Liver (tissue), 9 donors: ENCODE data around the gene PSD. TPM values are rescaled to one million over a fixed set of nuclear protein-coding genes. Genes with fewer than 3 reads are reported as not detected.

Experiments used
- DNase-seq: peaks from one replicate; pipeline ENCODE4 v3.0.0-alpha.2; 2017; ENCODE audit warnings: low spot score
- H3K27ac ChIP-seq, 2 donors: one replicate each; pipeline ENCODE4 v1.7.0; 2013; ENCODE audit warnings: inconsistent platforms in 2 of 2, low read length in 2 of 2, control low read depth in 1 of 2, low read depth in 1 of 2, mild to moderate bottlenecking in 1 of 2
- H3K27me3 ChIP-seq, 4 donors: one replicate each; pipeline versions ENCODE4 v1.6.1 to v1.7.0; 2013; ENCODE audit warnings: low read length in 3 of 4, inconsistent platforms in 1 of 4, mild to moderate bottlenecking in 1 of 4, moderate library complexity in 1 of 4; ENCODE audit not compliant: control insufficient read depth in 4 of 4, insufficient read depth in 4 of 4
- H3K36me3 ChIP-seq, 4 donors: one replicate each; pipeline versions ENCODE4 v1.6.1 to v1.7.0; 2013; ENCODE audit warnings: low read length in 3 of 4, mild to moderate bottlenecking in 3 of 4, low read depth in 1 of 4, moderate library complexity in 1 of 4; ENCODE audit not compliant: control insufficient read depth in 4 of 4, insufficient read depth in 3 of 4
- H3K4me1 ChIP-seq, 4 donors: one replicate each; pipeline versions ENCODE4 v1.6.1 to v1.7.0; 2013; ENCODE audit warnings: low read length in 3 of 4, mild to moderate bottlenecking in 3 of 4, moderate library complexity in 1 of 4; ENCODE audit not compliant: control insufficient read depth in 4 of 4, insufficient read depth in 4 of 4
- H3K4me3 ChIP-seq, 3 donors: one replicate each; pipeline versions ENCODE4 v1.6.1 to v1.7.0; 2013; ENCODE audit warnings: low read length in 3 of 3, control low read depth in 1 of 3, low read depth in 1 of 3, mild to moderate bottlenecking in 1 of 3
- H3K9ac ChIP-seq, 2 donors: one replicate each; pipeline ENCODE4 v1.7.0; 2013; ENCODE audit warnings: low read length in 2 of 2, mild to moderate bottlenecking in 2 of 2, moderate library complexity in 2 of 2, control low read depth in 1 of 2, low read depth in 1 of 2
- H3K9me3 ChIP-seq, 4 donors: one replicate each; pipeline versions ENCODE4 v1.6.1 to v1.7.0; 2013; ENCODE audit warnings: low read length in 3 of 4; ENCODE audit not compliant: control insufficient read depth in 4 of 4
- FOXA1 ChIP-seq: IDR thresholded peaks from 2 replicates; pipeline ENCODE4 v1.6.1; 2016; ENCODE audit warnings: antibody characterized with exemption
- FOXA2 ChIP-seq: IDR thresholded peaks from 2 replicates; pipeline ENCODE4 v1.6.1; 2016; ENCODE audit warnings: antibody characterized with exemption
- GABPA ChIP-seq, 2 donors: IDR thresholded peaks in 1 of 2; conservative IDR thresholded peaks in 1 of 2; 2 replicates each; pipeline ENCODE4 v1.6.1; 2016; ENCODE audit warnings: antibody characterized with exemption in 2 of 2, mild to moderate bottlenecking in 1 of 2, moderate library complexity in 1 of 2
- HNF4A ChIP-seq, 2 donors: conservative IDR thresholded peaks; 2 replicates each; pipeline ENCODE4 v1.6.1; 2016; ENCODE audit warnings: antibody characterized with exemption in 2 of 2, mild to moderate bottlenecking in 2 of 2
- HNF4G ChIP-seq: IDR thresholded peaks from 2 replicates; pipeline ENCODE4 v1.6.1; 2016; ENCODE audit warnings: antibody characterized with exemption
- JUND ChIP-seq, 2 donors: IDR thresholded peaks; 2 replicates each; pipeline ENCODE4 v1.6.1; 2016; ENCODE audit warnings: antibody characterized with exemption in 2 of 2
- NR2F2 ChIP-seq: IDR thresholded peaks from 2 replicates; pipeline ENCODE4 v1.6.1; 2016; ENCODE audit warnings: antibody characterized with exemption
- RXRA ChIP-seq, 2 donors: IDR thresholded peaks; 2 replicates each; pipeline ENCODE4 v1.6.1; 2017 to 2018; ENCODE audit warnings: antibody characterized with exemption in 2 of 2, mild to moderate bottlenecking in 1 of 2
- SP1 ChIP-seq: IDR thresholded peaks from 2 replicates; pipeline ENCODE4 v1.6.1; 2018; ENCODE audit warnings: antibody characterized with exemption, mild to moderate bottlenecking
- TAF1 ChIP-seq: conservative IDR thresholded peaks from 2 replicates; pipeline ENCODE4 v1.6.1; 2016; ENCODE audit warnings: antibody characterized with exemption, mild to moderate bottlenecking
- YY1 ChIP-seq: IDR thresholded peaks from 2 replicates; pipeline ENCODE4 v1.6.1; 2016; ENCODE audit warnings: antibody characterized with exemption, mild to moderate bottlenecking
- WGBS: extraction: QIAGEN DNeasy Blood & Tissue Kit; methylation state at CpG from one replicate; pipeline ENCODE4 v1.1.7; 2013; 5-methylcytosine and 5-hydroxymethylcytosine counted together
- polyA plus RNA-seq, 2 donors: library from polyadenylated mRNA; stranded (reverse) in 1 of 2; unstranded in 1 of 2; fragments of 200-250 nt in 1 of 2; fragments of >200 nt in 1 of 2; fragmentation: Nextera tagmentation in 1 of 2; extraction: Ambion mirVana in 1 of 2; gene quantifications; one replicate each; pipeline versions ENCODE4 v1.2.1 to v1.2.3, GENCODE V29; 2013 to 2015
- total RNA-seq, 2 donors: library from RNA; depleted of rRNA; stranded (reverse); fragments of >200 nt; gene quantifications; one replicate each; pipeline ENCODE4 v1.2.3, GENCODE V29; 2014
- TF ChIP-seq, protein P1 (sequence below): fragments of 150-350 bp; IDR thresholded peaks from 2 replicates; pipeline ENCODE4 v1.5.1; 2017; ENCODE audit warnings: improper control_type of control experiment, low read depth, low read length; ENCODE audit not compliant: missing input control
- TF ChIP-seq, protein P2 (sequence below): IDR thresholded peaks from 2 replicates; pipeline ENCODE4 v1.6.1; 2016; ENCODE audit warnings: antibody characterized with exemption
- TF ChIP-seq, protein P3 (sequence below): IDR thresholded peaks from 2 replicates; pipeline ENCODE4 v1.6.1; 2016; ENCODE audit warnings: antibody characterized with exemption
- TF ChIP-seq, protein P4 (sequence below): IDR thresholded peaks from 2 replicates; pipeline ENCODE4 v1.6.1; 2016; ENCODE audit warnings: antibody characterized with exemption, mild to moderate bottlenecking
- TF ChIP-seq, protein P5 (sequence below): IDR thresholded peaks from 2 replicates; pipeline ENCODE4 v1.6.1; 2016; ENCODE audit warnings: antibody characterized with exemption
- donor health status: healthy.
- donor health status: healthy.
- donor health status: healthy.
- donor health status: healthy.
- donor health status: healthy.

The PSD gene
- total and polyA plus RNA-seq, 4 donors: 0.56 to 1.3 (median 0.71) TPM

DNA sequence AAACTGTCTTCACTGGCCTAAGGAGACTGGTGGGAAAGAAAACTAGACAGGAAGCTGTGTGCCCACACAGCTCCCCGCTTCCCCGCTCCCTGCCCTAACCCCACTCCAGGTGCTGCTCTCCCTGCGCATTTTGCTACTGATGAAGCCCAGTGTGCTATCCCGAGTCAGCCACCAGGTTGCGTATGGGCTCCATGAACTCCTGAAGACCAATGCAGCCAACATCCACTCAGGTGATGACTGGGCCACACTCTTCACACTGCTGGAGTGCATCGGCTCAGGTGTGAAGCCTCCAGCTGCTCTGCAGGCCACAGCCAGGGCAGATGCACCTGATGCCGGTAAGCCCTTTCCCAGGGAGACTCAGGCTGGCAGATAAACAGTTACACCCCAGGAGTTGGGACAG lies 43.3 kb downstream of the PSD start:
- Histone ChIP-seq H3K9me3 (no peaks in the 10 kb centered on the region), H3K9ac (no peak overlapping the region), H3K27me3 (no peaks in the 10 kb centered on the region), H3K36me3 (peaks cover 18 to 74% (median 53%) of the 10 kb centered on the region in 4 donors), H3K4me1 (no peaks in the 10 kb centered on the region), H3K27ac (no peak overlapping the region), H3K4me3 (no peak overlapping the region)
- TF ChIP-seq SP1 (no peak), RXRA (IDR thresholded peaks at IDR 0.05) (no peak), NR2F2 (no peak), FOXA1 (no peak), YY1 (no peak), TAF1 (no peak), GABPA (IDR thresholded peaks at IDR 0.05 in 1 of 2, conservative IDR thresholded peaks at IDR 0.05 in 1 of 2) (no peak)
- TF ChIP-seq, protein P1, sequence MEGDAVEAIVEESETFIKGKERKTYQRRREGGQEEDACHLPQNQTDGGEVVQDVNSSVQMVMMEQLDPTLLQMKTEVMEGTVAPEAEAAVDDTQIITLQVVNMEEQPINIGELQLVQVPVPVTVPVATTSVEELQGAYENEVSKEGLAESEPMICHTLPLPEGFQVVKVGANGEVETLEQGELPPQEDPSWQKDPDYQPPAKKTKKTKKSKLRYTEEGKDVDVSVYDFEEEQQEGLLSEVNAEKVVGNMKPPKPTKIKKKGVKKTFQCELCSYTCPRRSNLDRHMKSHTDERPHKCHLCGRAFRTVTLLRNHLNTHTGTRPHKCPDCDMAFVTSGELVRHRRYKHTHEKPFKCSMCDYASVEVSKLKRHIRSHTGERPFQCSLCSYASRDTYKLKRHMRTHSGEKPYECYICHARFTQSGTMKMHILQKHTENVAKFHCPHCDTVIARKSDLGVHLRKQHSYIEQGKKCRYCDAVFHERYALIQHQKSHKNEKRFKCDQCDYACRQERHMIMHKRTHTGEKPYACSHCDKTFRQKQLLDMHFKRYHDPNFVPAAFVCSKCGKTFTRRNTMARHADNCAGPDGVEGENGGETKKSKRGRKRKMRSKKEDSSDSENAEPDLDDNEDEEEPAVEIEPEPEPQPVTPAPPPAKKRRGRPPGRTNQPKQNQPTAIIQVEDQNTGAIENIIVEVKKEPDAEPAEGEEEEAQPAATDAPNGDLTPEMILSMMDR: no peak
- TF ChIP-seq, protein P2, sequence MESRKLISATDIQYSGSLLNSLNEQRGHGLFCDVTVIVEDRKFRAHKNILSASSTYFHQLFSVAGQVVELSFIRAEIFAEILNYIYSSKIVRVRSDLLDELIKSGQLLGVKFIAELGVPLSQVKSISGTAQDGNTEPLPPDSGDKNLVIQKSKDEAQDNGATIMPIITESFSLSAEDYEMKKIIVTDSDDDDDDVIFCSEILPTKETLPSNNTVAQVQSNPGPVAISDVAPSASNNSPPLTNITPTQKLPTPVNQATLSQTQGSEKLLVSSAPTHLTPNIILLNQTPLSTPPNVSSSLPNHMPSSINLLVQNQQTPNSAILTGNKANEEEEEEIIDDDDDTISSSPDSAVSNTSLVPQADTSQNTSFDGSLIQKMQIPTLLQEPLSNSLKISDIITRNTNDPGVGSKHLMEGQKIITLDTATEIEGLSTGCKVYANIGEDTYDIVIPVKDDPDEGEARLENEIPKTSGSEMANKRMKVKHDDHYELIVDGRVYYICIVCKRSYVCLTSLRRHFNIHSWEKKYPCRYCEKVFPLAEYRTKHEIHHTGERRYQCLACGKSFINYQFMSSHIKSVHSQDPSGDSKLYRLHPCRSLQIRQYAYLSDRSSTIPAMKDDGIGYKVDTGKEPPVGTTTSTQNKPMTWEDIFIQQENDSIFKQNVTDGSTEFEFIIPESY: no peak
- TF ChIP-seq, protein P3, sequence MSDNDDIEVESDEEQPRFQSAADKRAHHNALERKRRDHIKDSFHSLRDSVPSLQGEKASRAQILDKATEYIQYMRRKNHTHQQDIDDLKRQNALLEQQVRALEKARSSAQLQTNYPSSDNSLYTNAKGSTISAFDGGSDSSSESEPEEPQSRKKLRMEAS: no peak
- TF ChIP-seq, protein P4, sequence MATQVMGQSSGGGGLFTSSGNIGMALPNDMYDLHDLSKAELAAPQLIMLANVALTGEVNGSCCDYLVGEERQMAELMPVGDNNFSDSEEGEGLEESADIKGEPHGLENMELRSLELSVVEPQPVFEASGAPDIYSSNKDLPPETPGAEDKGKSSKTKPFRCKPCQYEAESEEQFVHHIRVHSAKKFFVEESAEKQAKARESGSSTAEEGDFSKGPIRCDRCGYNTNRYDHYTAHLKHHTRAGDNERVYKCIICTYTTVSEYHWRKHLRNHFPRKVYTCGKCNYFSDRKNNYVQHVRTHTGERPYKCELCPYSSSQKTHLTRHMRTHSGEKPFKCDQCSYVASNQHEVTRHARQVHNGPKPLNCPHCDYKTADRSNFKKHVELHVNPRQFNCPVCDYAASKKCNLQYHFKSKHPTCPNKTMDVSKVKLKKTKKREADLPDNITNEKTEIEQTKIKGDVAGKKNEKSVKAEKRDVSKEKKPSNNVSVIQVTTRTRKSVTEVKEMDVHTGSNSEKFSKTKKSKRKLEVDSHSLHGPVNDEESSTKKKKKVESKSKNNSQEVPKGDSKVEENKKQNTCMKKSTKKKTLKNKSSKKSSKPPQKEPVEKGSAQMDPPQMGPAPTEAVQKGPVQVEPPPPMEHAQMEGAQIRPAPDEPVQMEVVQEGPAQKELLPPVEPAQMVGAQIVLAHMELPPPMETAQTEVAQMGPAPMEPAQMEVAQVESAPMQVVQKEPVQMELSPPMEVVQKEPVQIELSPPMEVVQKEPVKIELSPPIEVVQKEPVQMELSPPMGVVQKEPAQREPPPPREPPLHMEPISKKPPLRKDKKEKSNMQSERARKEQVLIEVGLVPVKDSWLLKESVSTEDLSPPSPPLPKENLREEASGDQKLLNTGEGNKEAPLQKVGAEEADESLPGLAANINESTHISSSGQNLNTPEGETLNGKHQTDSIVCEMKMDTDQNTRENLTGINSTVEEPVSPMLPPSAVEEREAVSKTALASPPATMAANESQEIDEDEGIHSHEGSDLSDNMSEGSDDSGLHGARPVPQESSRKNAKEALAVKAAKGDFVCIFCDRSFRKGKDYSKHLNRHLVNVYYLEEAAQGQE: no peak
- WGBS: 96% methylated on average over 7 of the region's 7 CpGs
- no peak for DNase-seq

DNA sequence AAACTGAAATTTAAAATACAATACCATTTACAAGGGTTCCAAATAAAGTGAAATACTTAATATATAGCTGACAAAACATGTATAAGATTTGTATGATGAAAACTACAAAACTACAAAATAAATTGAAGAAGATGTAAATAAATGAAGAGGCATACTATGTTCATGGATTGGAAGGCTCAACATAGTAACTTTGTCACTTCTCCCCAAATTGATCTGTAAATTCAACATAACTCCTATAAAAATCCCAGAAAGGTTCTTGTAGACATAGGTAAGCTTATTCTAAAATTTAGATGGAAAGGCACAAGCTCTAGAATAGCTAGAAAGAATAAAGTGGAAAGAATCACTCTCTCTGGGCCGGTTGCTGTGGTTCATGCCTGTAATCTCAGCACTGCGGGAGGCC lies 47.3 kb downstream of the PSD start:
- DNase-seq: no peak
- peaks cover 18 to 83% (median 66%) of the 10 kb centered on the region in 4 donors for H3K36me3 ChIP-seq
- no peak overlapping the region for H3K4me3 ChIP-seq
- WGBS: over 99% methylated on average over 2 of the region's 2 CpGs
- H3K9me3 ChIP-seq: no peaks in the 10 kb centered on the region
- no peaks in the 10 kb centered on the region for H3K4me1 ChIP-seq
- no peaks in the 10 kb centered on the region for H3K27me3 ChIP-seq
- H3K27ac ChIP-seq: no peak overlapping the region
- H3K9ac ChIP-seq: no peak overlapping the region
- TF ChIP-seq TAF1 (no peak), JUND (IDR thresholded peaks at IDR 0.05) (no peak), FOXA1 (no peak), SP1 (no peak), HNF4A (conservative IDR thresholded peaks at IDR 0.05) (no peak), HNF4G (no peak), GABPA (IDR thresholded peaks at IDR 0.05 in 1 of 2, conservative IDR thresholded peaks at IDR 0.05 in 1 of 2) (no peak), RXRA (IDR thresholded peaks at IDR 0.05) (no peak), YY1 (no peak), FOXA2 (no peak)
- TF ChIP-seq, protein P3: no peak
- TF ChIP-seq, protein P1: no peak
- TF ChIP-seq, protein P5, sequence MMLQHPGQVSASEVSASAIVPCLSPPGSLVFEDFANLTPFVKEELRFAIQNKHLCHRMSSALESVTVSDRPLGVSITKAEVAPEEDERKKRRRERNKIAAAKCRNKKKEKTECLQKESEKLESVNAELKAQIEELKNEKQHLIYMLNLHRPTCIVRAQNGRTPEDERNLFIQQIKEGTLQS: no peak
- TF ChIP-seq, protein P2: no peak
